Activated CD4-positive, alpha-beta T cell treated with anti-CD3 and anti-CD28 coated beads, Interleukin-2, amount 10 ng/mL, durations not matched to agents 7 days and 5 days (primary cell): ENCODE data around the gene TMEM255A. TPM values are rescaled to one million over a fixed set of nuclear protein-coding genes. Genes with fewer than 3 reads are reported as not detected.

Source experiments
- CTCF ChIA-PET: fragments of 350-600 bp; sonication (Branson Sonifier 250); formaldehyde crosslinking; loops from one replicate; lab custom pipeline; 2021; ENCODE audit warnings: antibody characterized with exemption; lab: Charles Lee
- POLR2A ChIA-PET: fragments of 350-600 bp; sonication (Branson Sonifier 250); formaldehyde crosslinking; loops from one replicate; lab custom pipeline; 2021; ENCODE audit warnings: antibody characterized with exemption; lab: Charles Lee
- DNase-seq: peaks from one replicate; pipeline ENCODE4 v3.0.0-alpha.2; 2020
- H3K27ac Mint-ChIP-seq: one replicate; pipeline ENCODE4 v1.8.0; 2021; ENCODE audit warnings: mild to moderate bottlenecking, moderate library complexity, mixed read lengths
- H3K27me3 Mint-ChIP-seq: one replicate; pipeline ENCODE4 v1.8.0; 2021; ENCODE audit warnings: mixed read lengths
- H3K36me3 Mint-ChIP-seq: one replicate; pipeline ENCODE4 v1.8.0; 2021; ENCODE audit warnings: low read depth, mixed read lengths
- H3K4me1 Mint-ChIP-seq: one replicate; pipeline ENCODE4 v1.8.0; 2021; ENCODE audit warnings: mixed read lengths
- H3K4me3 Mint-ChIP-seq: one replicate; pipeline ENCODE4 v1.8.0; 2021; ENCODE audit warnings: mild to moderate bottlenecking, moderate library complexity, mixed read lengths
- H3K9me3 Mint-ChIP-seq: one replicate; pipeline ENCODE4 v1.8.0; 2021; ENCODE audit warnings: mixed read lengths
- total RNA-seq, 2 experiments: library from RNA; stranded (reverse); gene quantifications; one replicate each; pipeline ENCODE4 v1.2.3, GENCODE V29; 2021

Gene TMEM255A
- total RNA-seq, 2 experiments from 2014 or later = not detected

GRCh38 chrX:120302434-120302833 lies 8.8 kb downstream of the TMEM255A start:
- no peaks in the 10 kb centered on the region for H3K9me3 Mint-ChIP-seq
- no peaks in the 10 kb centered on the region for H3K36me3 Mint-ChIP-seq
- H3K4me3 Mint-ChIP-seq = no peak overlapping the region
- ChIA-PET POLR2A (no interaction called here), CTCF (no interaction called here)
- peak overlapping the region; percentile 60 for H3K27ac Mint-ChIP-seq
- peak; percentile 54 for DNase-seq
- H3K27me3 Mint-ChIP-seq = peaks cover 6% of the 10 kb centered on the region
- peaks cover 27% of the 10 kb centered on the region for H3K4me1 Mint-ChIP-seq

- no peak for DNase-seq
- no peaks in the 10 kb centered on the region for H3K9me3 Mint-ChIP-seq
- no peaks in the 10 kb centered on the region for H3K36me3 Mint-ChIP-seq
- no peak overlapping the region for H3K4me3 Mint-ChIP-seq
- ChIA-PET POLR2A (no interaction called here), CTCF (no interaction called here)
- peaks cover 4% of the 10 kb centered on the region for H3K27me3 Mint-ChIP-seq
- H3K27ac Mint-ChIP-seq = peak overlapping the region; percentile 60
- H3K4me1 Mint-ChIP-seq = peaks cover 22% of the 10 kb centered on the region
Measured at GRCh38 chrX:120301960-120302359, 9.3 kb downstream of the TMEM255A start.

GRCh38 chrX:120301497-120301896 lies 9.8 kb downstream of the TMEM255A start:
- CTCF ChIA-PET = interaction anchor here (2.6 kb wide), 1 partner anchor 8 kb away, joined by 10 read pairs; no protein-coding TSS in a partner anchor
- Mint-ChIP-seq H3K27me3 (peaks cover 3% of the 10 kb centered on the region), H3K27ac (no peak overlapping the region), H3K9me3 (no peaks in the 10 kb centered on the region), H3K4me1 (peaks cover 17% of the 10 kb centered on the region), H3K4me3 (no peak overlapping the region), H3K36me3 (no peaks in the 10 kb centered on the region)
- POLR2A ChIA-PET = no interaction called here
- DNase-seq = no peak

- DNase-seq = no peak
- H3K27ac Mint-ChIP-seq = no peak overlapping the region
- H3K4me3 Mint-ChIP-seq = no peak overlapping the region
- no peaks in the 10 kb centered on the region for H3K9me3 Mint-ChIP-seq
- H3K27me3 Mint-ChIP-seq = no peaks in the 10 kb centered on the region
- CTCF ChIA-PET = interaction anchor here (1.0 to 2.6 kb wide), 3 partner anchors 9 to 13 kb away, joined by 3 to 10 read pairs (median 3); partner anchors contain the start of gene TMEM255A
- H3K36me3 Mint-ChIP-seq = no peaks in the 10 kb centered on the region
- H3K4me1 Mint-ChIP-seq = peaks cover 18% of the 10 kb centered on the region
- POLR2A ChIA-PET = no interaction called here
Measured at GRCh38 chrX:120299928-120300327, 11.3 kb downstream of the TMEM255A start.

- H3K36me3 Mint-ChIP-seq = no peaks in the 10 kb centered on the region
- H3K27ac Mint-ChIP-seq = no peak overlapping the region
- DNase-seq = no peak
- CTCF ChIA-PET = interaction anchor here (1.2 kb wide), 1 partner anchor 13 kb away, joined by 3 read pairs; the partner anchor contains the start of gene TMEM255A
- POLR2A ChIA-PET = interaction anchor here (0.5 kb wide), 1 partner anchor 163 kb away, joined by 3 read pairs; no protein-coding TSS in a partner anchor
- peaks cover 19% of the 10 kb centered on the region for H3K4me1 Mint-ChIP-seq
- H3K4me3 Mint-ChIP-seq = no peak overlapping the region
- H3K9me3 Mint-ChIP-seq = no peaks in the 10 kb centered on the region
- H3K27me3 Mint-ChIP-seq = no peaks in the 10 kb centered on the region
Measured at GRCh38 chrX:120297923-120298322, 13.3 kb downstream of the TMEM255A start.

- H3K4me3 Mint-ChIP-seq = no peak overlapping the region
- DNase-seq = no peak
- H3K9me3 Mint-ChIP-seq = no peaks in the 10 kb centered on the region
- CTCF ChIA-PET = interaction anchor here (0.6 kb wide), 1 partner anchor 1280 kb away, joined by 3 read pairs; no protein-coding TSS in a partner anchor
- peak overlapping the region; percentile 14 for H3K27ac Mint-ChIP-seq
- no peaks in the 10 kb centered on the region for H3K27me3 Mint-ChIP-seq
- POLR2A ChIA-PET = interaction anchor here (0.7 kb wide), 1 partner anchor 176 kb away, joined by 3 read pairs; no protein-coding TSS in a partner anchor
- H3K4me1 Mint-ChIP-seq = peaks cover 7% of the 10 kb centered on the region
- H3K36me3 Mint-ChIP-seq = no peaks in the 10 kb centered on the region
Measured at GRCh38 chrX:120294651-120295050, 16.6 kb downstream of the TMEM255A start.

- Mint-ChIP-seq H3K4me1 (peaks cover 7% of the 10 kb centered on the region), H3K36me3 (no peaks in the 10 kb centered on the region), H3K27me3 (no peaks in the 10 kb centered on the region), H3K4me3 (no peak overlapping the region), H3K9me3 (no peaks in the 10 kb centered on the region), H3K27ac (peak overlapping the region; percentile 9)
- no peak for DNase-seq
- ChIA-PET CTCF (interaction anchor here (1.2 kb wide), 1 partner anchor 42 kb away, joined by 6 read pairs; the partner anchor contains the start of gene ZBTB33), POLR2A (no interaction called here)
Measured at GRCh38 chrX:120293015-120293414, 18.2 kb downstream of the TMEM255A start.

GRCh38 chrX:120291211-120291610 lies 20.1 kb downstream of the TMEM255A start:
- ChIA-PET CTCF (interaction anchor here (0.6 kb wide), 1 partner anchor 1414 kb away, joined by 5 read pairs; no protein-coding TSS in a partner anchor), POLR2A (no interaction called here)
- no peaks in the 10 kb centered on the region for H3K9me3 Mint-ChIP-seq
- DNase-seq = no peak
- H3K4me1 Mint-ChIP-seq = peaks cover 7% of the 10 kb centered on the region
- no peak overlapping the region for H3K4me3 Mint-ChIP-seq
- H3K27me3 Mint-ChIP-seq = no peaks in the 10 kb centered on the region
- no peak overlapping the region for H3K27ac Mint-ChIP-seq
- no peaks in the 10 kb centered on the region for H3K36me3 Mint-ChIP-seq

- peaks cover 5% of the 10 kb centered on the region for H3K4me1 Mint-ChIP-seq
- H3K36me3 Mint-ChIP-seq = no peaks in the 10 kb centered on the region
- H3K27me3 Mint-ChIP-seq = no peaks in the 10 kb centered on the region
- H3K27ac Mint-ChIP-seq = no peak overlapping the region
- no peak overlapping the region for H3K4me3 Mint-ChIP-seq
- ChIA-PET POLR2A (no interaction called here), CTCF (interaction anchor here (1.4 kb wide), 1 partner anchor 8 kb away, joined by 4 read pairs; no protein-coding TSS in a partner anchor)
- DNase-seq = no peak
- no peaks in the 10 kb centered on the region for H3K9me3 Mint-ChIP-seq
Measured at GRCh38 chrX:120290107-120290506, 21.2 kb downstream of the TMEM255A start.

GRCh38 chrX:120287513-120288112 lies 23.6 kb downstream of the TMEM255A start:
- no peak overlapping the region for H3K4me3 Mint-ChIP-seq

GRCh38 chrX:120286733-120287512 lies 24.3 kb downstream of the TMEM255A start:
- POLR2A ChIA-PET = no interaction called here
- H3K27me3 Mint-ChIP-seq = peaks cover 1% of the 10 kb centered on the region
- no peaks in the 10 kb centered on the region for H3K4me1 Mint-ChIP-seq
- H3K9me3 Mint-ChIP-seq = no peaks in the 10 kb centered on the region
- H3K36me3 Mint-ChIP-seq = no peaks in the 10 kb centered on the region
- no peak overlapping the region for H3K27ac Mint-ChIP-seq
- no peak for DNase-seq
- CTCF ChIA-PET = interaction anchor here (1.2 to 1.5 kb wide), 3 partner anchors 11 to 22 kb away, joined by 3 to 4 read pairs (median 3); no protein-coding TSS in a partner anchor
- H3K4me3 Mint-ChIP-seq = no peak overlapping the region

More at GRCh38 chrX:120287513-120288112, 23.6 kb downstream of the TMEM255A start:
- H3K36me3 Mint-ChIP-seq = no peaks in the 10 kb centered on the region
- no peaks in the 10 kb centered on the region for H3K9me3 Mint-ChIP-seq
- no peaks in the 10 kb centered on the region for H3K4me1 Mint-ChIP-seq
- DNase-seq = no peak
- CTCF ChIA-PET = interaction anchor here (1.2 to 1.5 kb wide), 3 partner anchors 12 to 21 kb away, joined by 3 to 4 read pairs (median 3); no protein-coding TSS in a partner anchor
- H3K27ac Mint-ChIP-seq = no peak overlapping the region
- POLR2A ChIA-PET = no interaction called here
- peaks cover 1% of the 10 kb centered on the region for H3K27me3 Mint-ChIP-seq

- no peaks in the 10 kb centered on the region for H3K4me1 Mint-ChIP-seq
- ChIA-PET CTCF (interaction anchor here (0.6 to 1.7 kb wide), 4 partner anchors 7 to 336 kb away, joined by 3 to 4 read pairs (median 3); no protein-coding TSS in a partner anchor), POLR2A (no interaction called here)
- no peaks in the 10 kb centered on the region for H3K36me3 Mint-ChIP-seq
- no peaks in the 10 kb centered on the region for H3K9me3 Mint-ChIP-seq
- no peak for DNase-seq
- H3K4me3 Mint-ChIP-seq = no peak overlapping the region
- no peak overlapping the region for H3K27ac Mint-ChIP-seq
- peaks cover 1% of the 10 kb centered on the region for H3K27me3 Mint-ChIP-seq
Measured at GRCh38 chrX:120282697-120283096, 28.6 kb downstream of the TMEM255A start.
